Stimulated activated CD4-positive, alpha-beta T cell treated with anti-CD3 and anti-CD28 coated beads, Interleukin-4, amount 100 ng/mL, for 24 hours (primary cell): ENCODE measurements around the gene RSU1.

Experiments
- DNase-seq: peaks from one replicate; pipeline ENCODE4 v3.0.0-alpha.2; 2020

The RSU1 gene

DNA sequence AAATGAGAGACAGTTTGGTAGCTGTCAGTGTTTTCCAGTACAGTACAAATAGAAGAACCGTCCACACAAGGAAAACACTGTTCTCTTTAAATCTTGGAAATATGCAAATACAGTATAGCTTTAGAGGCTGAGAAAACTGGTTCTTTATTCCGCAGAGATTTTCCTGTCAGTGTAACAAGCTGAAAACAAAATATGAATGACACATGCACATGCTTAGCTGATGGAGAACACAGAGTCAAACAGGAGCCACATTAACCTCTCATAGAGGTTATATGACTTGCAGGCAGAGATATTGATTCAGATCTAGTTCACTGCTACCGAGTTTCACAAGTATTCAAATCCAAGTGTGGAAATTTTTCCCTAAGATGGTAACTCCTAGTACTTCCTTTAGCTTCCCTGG is 160.3 kb downstream of the RSU1 start:
- no peak for DNase-seq

- DNase-seq = no peak
Observed at GRCh38 chr10:16653224-16653623, 164.0 kb downstream of the RSU1 start.

GRCh38 chr10:16652154-16652553 is 165.1 kb downstream of the RSU1 start:
- DNase-seq = no peak

- no peak for DNase-seq
Observed at GRCh38 chr10:16649757-16650156, 167.5 kb downstream of the RSU1 start.

GRCh38 chr10:16648366-16648765 is 168.9 kb downstream of the RSU1 start:
- DNase-seq = no peak

DNA sequence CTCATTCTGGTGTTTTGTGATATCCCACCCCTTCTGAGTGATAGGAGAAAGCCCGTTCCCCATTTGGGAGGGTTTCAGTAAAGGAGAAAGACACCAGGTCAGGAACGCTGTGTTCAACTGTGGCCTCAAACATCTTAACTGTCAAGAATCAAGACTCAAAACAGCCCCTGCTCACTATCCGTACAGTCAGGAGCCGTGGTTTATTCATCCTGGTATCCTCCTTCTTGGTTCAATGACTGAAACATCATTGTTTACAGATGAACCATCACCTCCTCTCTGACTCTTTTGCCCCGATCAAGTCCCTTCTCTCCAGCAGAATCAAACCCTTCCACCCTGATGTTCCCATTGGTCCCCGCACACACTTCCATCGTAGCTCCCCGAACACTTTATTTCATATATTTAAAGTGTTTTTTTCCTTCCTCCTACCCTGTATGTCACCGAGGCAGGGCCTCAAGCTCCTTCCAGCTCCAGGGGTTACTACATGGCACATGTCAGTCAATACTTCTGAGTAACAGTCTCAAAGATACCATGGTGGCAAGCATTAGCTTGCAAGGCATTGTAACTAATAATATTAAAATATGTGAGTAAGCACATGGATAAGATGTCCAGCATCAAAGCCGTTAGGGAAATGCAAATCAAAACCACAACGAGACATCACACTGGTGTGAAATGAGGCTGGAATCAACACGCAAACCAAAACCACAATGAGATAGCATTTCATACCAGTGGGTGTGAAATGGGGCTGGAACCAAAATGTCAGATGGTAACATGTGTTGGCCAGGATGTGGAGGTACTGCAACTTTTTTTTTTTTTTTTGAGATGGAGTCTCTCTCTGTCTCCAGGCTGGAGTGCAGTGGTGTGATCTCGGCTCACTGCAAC is 170.8 kb downstream of the RSU1 start:
- no peak for DNase-seq

DNA sequence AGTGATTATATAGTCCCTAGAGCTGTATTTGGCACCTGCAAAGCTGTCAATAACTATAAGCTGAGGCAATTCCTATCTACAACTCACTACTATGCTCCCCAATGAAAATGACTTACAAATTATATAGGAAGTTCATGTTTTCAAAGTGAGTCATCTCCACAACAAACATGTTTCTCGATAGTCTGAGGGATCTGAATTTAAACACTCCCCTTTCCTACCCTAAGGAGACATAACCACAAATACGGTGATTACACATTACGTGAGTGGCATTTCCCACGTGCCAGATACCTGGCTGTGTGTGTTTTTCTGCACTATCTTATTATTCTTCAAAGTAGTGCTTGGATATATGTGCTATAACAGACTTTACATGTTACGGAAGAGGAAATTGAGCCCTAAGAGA is 173.1 kb downstream of the RSU1 start:
- DNase-seq = no peak

- no peak for DNase-seq
Observed at GRCh38 chr10:16643502-16643901, 173.7 kb downstream of the RSU1 start.

GRCh38 chr10:16640153-16640552 is 177.1 kb downstream of the RSU1 start:
- no peak for DNase-seq

DNA sequence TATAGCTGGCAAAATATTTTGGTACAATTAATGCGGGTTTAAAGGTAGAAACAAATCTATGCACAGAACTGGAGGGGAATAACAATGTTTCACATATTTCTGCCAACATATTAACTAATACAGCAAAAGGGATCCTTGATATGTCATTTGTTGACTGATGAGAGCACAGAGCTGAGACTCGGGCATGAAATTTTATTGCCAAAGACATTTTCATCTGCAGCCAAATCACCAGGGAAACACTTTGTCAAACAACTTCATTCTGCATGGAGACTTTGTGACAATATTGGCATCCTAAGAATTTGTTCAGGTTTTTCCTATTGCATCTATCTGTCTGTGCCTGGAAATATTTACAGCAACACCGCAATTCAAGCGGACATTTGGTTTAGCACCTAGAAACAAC is 177.8 kb downstream of the RSU1 start:
- no peak for DNase-seq

DNA sequence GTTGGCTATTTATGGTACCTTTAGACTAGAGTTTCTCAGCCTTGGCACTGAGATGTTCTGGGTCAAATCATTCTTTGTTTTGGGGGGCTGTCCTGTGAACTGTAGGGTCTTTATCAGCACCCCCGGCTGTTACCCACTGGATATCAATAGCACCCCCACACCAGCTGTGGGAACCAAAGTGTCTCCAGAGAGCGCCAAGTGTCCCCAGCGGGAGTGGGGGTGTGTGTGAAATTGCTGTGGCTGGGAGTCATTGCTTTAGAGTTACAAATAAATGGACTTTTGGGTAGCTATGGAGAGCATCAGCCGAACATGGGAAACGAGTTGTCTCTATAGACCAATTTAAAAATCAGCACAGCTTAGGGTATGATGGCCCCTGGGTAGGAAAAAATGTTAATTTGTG is 184.2 kb downstream of the RSU1 start:
- no peak for DNase-seq

DNA sequence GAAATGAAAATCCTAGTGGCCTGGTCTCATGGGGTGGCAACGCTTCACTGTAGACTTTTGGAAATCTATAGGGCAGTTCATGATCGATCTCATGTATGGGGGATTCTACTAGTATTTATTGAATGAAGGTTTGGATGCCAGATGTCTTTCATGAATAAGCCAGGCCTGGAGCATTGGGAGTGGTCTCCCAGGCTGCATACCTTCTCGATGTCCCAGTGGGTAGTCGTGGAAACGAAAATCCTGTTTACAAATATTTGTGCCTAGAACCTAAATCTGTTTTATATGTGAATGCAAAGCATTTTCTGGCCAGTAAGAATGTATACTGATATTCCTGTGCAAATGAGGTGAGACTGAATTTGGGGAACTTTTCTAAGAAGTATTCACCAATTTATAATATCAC is 190.5 kb downstream of the RSU1 start:
- DNase-seq = no peak

DNA sequence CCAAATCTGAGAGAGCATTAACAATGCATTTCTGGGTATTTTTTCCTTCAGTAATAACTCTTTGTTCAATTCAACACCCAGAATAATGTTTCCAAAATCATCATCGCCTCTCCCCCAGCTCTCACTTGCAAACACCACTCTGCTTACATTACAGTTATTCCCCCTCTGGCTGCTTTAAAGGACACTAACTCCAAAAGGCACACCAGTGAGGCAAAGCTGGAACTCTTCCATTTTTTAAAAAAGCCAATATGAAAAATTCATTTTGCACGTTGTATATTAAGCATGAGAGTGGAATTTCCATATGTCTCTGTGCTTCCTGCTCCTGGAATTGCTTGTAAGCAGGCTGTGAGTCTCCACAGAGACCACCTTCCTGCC is 204.3 kb downstream of the RSU1 start:
- no peak for DNase-seq

- no peak for DNase-seq
Observed at GRCh38 chr10:16612115-16612980, 204.9 kb downstream of the RSU1 start.

DNA sequence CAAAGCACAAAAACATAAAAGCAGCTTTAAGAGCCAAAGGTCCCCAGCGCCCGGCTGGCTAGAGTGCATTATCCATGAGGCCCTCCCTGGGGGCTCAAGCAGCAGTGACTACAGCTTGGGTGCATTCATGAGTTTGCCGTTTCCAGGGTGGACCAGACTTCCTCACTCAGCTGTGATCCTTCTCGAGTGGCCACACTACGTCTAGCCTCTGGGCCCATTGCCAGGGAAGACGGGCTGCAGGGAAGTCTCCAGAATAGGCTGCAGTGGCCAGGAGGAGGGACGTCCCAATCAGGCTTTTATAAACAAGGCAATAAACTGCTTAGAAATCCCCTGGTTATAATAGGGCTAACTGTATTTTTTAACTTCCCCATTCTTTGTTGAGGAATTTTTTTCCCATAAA is 206.2 kb downstream of the RSU1 start:
- no peak for DNase-seq

- no peak for DNase-seq
Observed at GRCh38 chr10:16609211-16609610, 208.0 kb downstream of the RSU1 start.

DNA sequence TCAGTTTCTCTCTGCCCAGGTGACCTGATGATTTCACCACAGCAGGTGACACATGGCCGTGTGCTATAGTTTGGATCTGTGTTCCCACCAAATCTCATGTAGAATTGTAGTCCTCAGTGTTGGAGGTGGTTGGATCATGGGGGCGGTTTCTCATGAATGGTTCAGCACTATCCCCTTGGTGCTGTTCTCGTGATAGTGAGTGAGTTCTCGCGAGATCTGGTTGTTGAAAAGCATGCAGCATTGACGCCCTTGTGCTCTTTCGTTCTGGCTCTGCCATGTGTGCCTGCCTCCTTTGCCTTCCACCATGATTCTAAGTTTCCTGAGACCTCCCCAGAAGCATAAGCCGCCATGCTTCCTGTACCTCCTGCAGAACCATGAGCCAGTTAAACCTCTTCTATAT is 210.3 kb downstream of the RSU1 start:
- no peak for DNase-seq

- DNase-seq = no peak
Observed at GRCh38 chr10:16606421-16606820, 210.8 kb downstream of the RSU1 start.

DNA sequence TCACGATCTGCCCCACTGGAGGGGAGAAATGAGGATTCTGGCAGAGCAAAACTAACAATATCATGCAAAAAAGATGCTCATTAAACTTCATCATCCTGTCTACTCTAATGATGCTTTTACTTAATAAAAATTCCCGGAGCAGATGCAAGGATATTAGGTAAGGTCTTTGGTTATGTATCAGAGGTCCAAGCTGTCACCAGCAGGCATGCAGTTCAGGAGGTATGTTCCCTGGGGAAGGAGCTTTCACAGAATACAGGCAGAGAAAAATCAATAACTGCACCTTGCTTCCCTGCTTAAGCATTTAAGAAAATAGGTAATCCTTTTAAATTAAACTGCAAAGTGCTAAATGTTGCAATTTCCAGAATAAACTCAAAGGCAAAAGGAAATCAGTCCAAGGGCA is 213.9 kb downstream of the RSU1 start:
- no peak for DNase-seq

DNA sequence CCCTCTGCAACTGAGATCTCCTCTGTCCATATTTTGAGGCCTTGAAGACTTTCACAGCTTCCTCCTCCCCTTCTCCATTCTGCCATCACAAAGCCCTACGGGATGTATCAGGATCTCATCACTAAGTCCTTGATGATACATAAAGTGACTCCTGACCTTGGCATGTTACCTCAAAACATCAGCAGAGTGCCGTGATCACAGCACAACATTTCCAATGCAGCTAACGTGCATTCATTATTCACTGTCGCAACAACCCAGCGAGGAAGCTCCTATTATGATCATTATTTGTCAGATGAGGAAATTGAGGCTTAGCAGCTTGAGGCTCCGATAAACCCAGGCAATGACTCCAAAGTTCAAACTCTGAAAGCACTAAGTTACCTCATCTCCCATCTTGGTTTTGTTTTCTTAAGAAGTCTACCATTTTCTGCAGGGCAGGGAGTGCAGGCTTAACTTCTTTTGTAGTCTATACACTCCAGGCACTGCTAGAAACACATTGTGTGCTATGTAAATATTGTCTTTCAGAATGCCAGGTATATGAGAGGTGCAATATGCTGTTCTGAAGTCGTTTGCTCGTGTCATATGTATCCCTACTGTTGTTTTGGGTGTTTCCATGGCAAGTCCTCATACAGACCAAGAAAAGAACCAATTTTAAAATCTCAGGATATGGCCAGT is 215.0 kb downstream of the RSU1 start:
- DNase-seq = no peak

DNA sequence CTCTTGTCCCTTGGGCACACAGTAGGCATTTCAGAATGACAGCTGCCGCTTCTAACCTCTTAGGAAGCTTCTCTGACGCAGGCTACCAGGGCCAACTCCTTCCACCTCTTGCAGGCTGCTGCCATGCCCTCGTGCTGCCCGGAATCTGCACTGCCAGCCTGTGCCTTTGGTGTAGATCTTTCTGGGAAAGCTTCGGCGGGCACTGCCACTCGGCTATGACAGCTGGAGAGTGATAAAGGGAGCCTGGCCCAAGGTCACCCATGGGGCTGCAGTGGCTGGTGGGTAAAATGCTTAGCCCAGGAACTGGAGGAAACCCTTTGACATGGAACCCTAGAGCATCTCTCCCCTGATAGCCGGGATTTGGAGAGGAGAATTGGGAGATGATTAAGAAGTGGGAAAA is 217.6 kb downstream of the RSU1 start:
- DNase-seq = no peak

DNA sequence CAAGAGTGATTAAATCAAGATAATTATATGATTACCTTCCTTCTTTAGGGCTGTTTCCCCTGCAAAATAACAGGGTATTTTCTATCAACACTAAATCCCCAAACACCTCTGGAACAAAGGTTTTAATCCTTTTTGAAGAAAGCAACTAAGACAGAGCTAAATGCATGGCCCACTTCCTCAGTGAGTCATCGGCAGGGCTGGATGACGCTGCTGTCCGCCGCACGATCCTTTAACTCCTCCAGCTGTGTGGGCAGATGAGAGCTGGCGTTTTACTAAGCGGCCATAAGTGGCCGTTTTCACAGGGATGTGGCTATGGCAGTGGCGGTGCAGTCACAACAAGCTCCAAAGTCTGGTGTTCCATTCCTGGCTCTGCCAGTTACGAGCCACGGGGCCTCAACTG is 219.6 kb downstream of the RSU1 start:
- DNase-seq = no peak

- no peak for DNase-seq
Observed at GRCh38 chr10:16592378-16592777, 224.8 kb downstream of the RSU1 start.
